NT2/D1 (cell line): Measurements from ENCODE around the gene RHOC.

Experiments
- DNase-seq: peaks from one replicate; pipeline ENCODE4 v3.0.0-alpha.2; 2011; ENCODE audit warnings: low read depth, low spot score
- H3K27me3 ChIP-seq: 2 replicates; pipeline ENCODE4 v1.6.0; 2011; ENCODE audit warnings: mild to moderate bottlenecking; ENCODE audit not compliant: insufficient read length, insufficient read depth
- H3K36me3 ChIP-seq: 2 replicates; pipeline ENCODE4 v1.6.1; 2011; ENCODE audit warnings: mild to moderate bottlenecking, low read length, mixed read lengths; ENCODE audit not compliant: insufficient read depth, insufficient read length
- H3K4me1 ChIP-seq: 2 replicates; pipeline ENCODE4 v1.5.1; 2011; ENCODE audit not compliant: insufficient read depth, insufficient read length
- H3K4me3 ChIP-seq: 2 replicates; pipeline ENCODE4 v1.5.1; 2011; ENCODE audit warnings: low read depth; ENCODE audit not compliant: insufficient read length
- H3K9ac ChIP-seq: 2 replicates; pipeline ENCODE4 v1.6.0; 2011; ENCODE audit warnings: low read depth; ENCODE audit not compliant: insufficient read length
- H3K9me3 ChIP-seq: 2 replicates; pipeline ENCODE4 v1.5.1; 2011; ENCODE audit warnings: mild to moderate bottlenecking, low read length; ENCODE audit not compliant: insufficient read depth
- SUZ12 ChIP-seq: IDR thresholded peaks from 2 replicates; pipeline ENCODE4 v1.6.1; 2011; ENCODE audit not compliant: insufficient read length, insufficient read depth; ENCODE audit errors: extremely low read depth
- YY1 ChIP-seq: IDR thresholded peaks from 2 replicates; pipeline ENCODE4 v1.6.1; 2011; ENCODE audit not compliant: insufficient read length, insufficient read depth
- ZNF274 ChIP-seq: IDR thresholded peaks from 2 replicates; pipeline ENCODE4 v1.6.1; 2011; ENCODE audit warnings: mild to moderate bottlenecking, low read depth, low read length

RHOC gene

DNA sequence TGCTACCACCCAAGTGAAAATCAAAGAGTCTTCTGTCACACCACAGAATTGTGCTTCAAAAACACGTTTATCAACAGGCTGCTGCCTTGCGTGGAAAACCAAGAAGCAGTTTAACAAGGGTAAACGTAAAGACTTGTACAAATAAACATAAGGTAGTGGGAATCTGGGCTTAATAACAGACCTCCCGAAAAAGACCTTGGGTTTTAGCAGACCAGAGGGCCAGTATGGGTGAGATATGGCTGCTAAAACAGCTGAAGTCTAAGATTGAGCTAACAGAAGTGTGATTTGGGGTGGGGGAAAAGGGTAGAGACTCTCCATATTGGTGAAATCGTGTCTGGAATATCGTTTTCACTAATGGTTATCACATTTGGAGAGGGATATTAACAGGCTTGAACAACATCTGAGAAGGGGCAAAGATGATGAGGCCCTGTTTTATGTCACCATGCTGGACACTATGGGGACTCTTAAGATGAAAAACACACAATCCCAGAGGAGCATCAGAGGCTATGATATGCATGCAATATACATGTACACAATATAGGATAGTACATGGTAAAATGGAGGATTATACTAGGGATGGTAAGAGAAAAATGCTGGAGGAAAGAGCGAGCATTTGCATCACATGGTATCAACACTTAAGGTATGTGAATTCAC lies 31.1 kb downstream of the RHOC start:
- Histone ChIP-seq H3K36me3 (peaks cover 15% of the 10 kb centered on the region), H3K27me3 (peaks cover 7% of the 10 kb centered on the region), H3K9ac (peak overlapping the region; percentile 91), H3K4me1 (no peaks in the 10 kb centered on the region), H3K9me3 (no peaks in the 10 kb centered on the region), H3K4me3 (peak overlapping the region; percentile 77)
- DNase-seq: no peak
- no peak for TF ChIP-seq SUZ12
- no peak for TF ChIP-seq YY1
- no peak for TF ChIP-seq ZNF274

DNA sequence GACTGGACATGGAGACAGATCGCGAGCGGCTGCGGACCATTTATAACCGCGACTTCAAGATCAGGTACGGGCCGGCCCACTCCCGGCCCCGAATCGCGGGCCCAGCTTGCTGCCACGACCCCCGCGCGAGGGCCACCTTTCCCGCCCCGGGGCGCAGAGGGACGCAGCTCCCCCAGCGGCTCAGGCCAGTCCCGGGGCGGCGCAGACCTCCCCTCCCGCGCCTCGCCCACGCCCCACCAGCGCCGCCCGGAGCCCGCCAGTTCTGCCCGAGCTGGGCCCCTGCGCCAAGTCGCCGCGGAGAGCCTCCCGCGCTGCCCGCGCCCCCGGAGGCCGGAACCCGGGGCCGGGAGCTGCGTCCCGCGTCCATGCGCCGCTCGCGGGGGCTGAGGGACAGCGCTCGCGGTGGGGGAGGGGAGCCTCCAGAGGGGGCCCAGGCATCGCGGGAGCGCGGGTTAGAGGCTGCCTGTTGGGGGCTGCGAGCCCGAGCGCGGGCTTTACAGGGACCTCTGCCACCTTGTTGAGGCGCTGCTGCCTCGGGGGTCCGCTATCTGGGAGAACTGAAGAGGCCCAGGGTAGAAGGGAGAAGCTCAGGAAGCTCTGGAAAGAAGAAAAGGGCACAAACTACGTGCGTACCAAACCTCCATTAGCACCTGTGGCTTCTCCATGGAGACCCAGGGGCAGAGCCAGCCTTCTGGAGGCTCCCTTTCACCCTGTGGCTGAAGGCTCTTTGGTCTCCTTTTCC lies 31.8 kb downstream of the RHOC start:
- TF ChIP-seq SUZ12: no peak
- no peak for TF ChIP-seq YY1
- peak overlapping the region; percentile 77 for H3K4me3 ChIP-seq
- H3K36me3 ChIP-seq: peaks cover 21% of the 10 kb centered on the region
- H3K4me1 ChIP-seq: no peaks in the 10 kb centered on the region
- no peak for DNase-seq
- no peaks in the 10 kb centered on the region for H3K9me3 ChIP-seq
- H3K27me3 ChIP-seq: peaks cover 7% of the 10 kb centered on the region
- H3K9ac ChIP-seq: peak overlapping the region; percentile 91

DNA sequence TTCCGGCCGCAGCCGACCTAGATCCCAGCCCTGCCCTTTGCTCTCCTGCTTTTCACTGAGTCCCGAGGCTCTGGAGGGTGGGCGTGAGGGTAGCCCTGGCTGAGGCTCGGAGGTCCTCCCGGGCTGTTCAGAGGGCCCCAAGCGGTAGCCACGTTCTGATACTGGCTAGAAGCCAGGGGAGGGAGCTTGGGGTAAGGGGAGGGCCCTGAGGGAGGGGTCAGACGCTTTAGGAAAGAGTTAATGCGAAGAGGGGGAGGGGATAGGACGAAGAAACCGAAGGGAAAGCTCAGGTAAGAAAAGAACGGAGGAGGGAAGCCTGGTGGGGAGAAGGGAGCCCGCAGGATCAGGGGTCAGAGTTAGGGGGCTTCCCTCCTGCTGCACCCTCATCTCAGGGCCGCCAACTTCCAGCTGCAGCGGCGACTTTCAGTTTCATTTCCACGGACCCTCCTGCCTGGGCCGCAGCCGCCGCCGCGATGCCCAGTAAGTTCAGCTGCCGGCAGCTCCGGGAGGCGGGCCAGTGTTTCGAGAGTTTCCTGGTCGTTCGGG lies 32.4 kb downstream of the RHOC start, which contains the start of gene MOV10:
MOV10 (plus strand) TSS at position 220 of the 546 bp plus-strand sequence; CDS start at position 474, 254 bp downstream.
- Histone ChIP-seq H3K9me3 (no peaks in the 10 kb centered on the region), H3K27me3 (peaks cover 7% of the 10 kb centered on the region), H3K36me3 (peaks cover 27% of the 10 kb centered on the region), H3K4me3 (peak within 1 kb of the TSS; percentile 77), H3K4me1 (no peaks in the 10 kb centered on the region), H3K9ac (peak within 1 kb of the TSS; percentile 91)
- TF ChIP-seq YY1: no peak
- TF ChIP-seq SUZ12: no peak
- TF ChIP-seq ZNF274: no peak
- DNase-seq: peak; percentile 68

DNA sequence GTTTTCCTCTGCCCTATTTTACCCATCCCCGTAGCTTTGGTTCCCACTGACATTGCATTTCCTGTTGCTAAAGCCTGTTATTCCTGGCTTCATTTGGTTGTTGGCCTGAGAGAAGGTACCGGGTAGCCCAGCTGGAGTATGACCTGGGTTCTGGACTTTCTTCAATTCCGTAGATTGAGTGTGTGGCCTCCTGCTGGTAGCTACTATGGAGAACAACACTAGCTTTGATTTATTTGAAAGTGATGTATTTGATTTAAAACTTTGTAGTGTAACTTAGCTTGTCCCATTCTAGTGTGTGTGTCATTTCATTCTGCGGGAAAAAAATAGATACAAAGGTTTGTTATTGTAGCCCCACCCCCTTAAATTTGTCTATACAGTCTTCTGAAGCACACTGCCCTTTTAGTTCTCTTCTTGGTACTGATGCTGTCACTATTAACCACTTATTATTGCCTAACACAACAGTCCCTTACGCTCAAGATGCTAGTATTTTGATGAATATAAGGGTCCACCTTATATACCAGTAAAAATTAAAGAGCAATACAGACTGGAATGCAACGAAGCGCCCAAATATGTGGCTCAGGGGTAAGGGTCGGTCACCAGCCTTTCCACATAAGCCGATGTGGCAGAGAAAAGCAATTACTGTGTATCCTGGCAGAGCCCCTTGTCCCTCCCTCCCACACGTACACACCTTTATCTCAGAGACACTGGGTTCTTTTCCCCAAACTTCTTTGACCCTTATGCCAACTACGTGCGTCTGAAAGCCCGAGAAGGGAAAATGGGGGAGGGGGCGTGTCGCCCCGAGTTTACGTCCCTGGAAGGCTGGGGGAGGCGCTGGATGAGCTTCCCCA lies 33.1 kb downstream of the RHOC start:
- H3K9me3 ChIP-seq: no peaks in the 10 kb centered on the region
- H3K4me1 ChIP-seq: no peaks in the 10 kb centered on the region
- no peak for DNase-seq
- TF ChIP-seq YY1 (no peak), SUZ12 (no peak), ZNF274 (no peak)
- H3K9ac ChIP-seq: peak overlapping the region; percentile 91
- peaks cover 7% of the 10 kb centered on the region for H3K27me3 ChIP-seq
- H3K4me3 ChIP-seq: peak overlapping the region; percentile 77
- H3K36me3 ChIP-seq: peaks cover 34% of the 10 kb centered on the region

DNA sequence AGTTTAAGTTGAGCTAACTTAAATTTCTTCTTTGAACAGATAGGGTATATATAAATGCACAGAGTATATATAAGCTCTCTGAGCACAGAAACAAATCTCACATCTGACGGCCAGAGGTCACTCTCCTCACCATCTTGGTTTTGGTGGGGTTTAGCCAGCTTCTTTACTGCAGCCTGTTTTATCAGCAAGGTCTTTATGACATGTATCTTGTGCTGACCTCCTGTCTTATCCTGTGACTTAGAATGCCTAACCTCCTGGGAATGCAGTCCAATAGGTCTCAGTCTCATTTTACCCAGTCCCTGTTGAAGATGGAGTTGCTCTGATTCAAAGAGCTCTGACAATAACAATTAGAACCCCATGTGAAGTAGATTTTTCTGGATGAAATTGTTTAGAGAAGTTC lies 34.1 kb downstream of the RHOC start:
- Histone ChIP-seq H3K9ac (no peak overlapping the region), H3K4me1 (no peaks in the 10 kb centered on the region)

DNA sequence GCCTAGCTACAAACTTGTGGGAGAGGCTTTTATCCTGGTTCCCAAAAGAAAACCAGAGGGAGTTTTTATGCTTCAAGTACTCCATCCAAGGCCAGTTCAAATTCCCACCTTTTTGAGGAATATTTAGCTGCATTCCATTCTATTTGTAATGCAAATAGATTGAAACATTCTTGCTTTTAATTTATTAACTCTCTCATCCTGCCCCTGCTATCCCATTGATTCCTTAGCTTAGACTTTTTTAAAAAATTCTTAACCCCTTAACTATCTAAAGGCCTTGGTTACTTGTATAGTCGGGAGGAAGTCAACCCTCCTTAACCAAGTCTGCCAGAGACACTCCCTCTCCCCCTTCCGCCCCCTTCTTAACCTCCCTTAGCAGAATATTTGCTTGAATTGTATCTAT lies 34.9 kb downstream of the RHOC start:
- H3K9me3 ChIP-seq: no peaks in the 10 kb centered on the region
- H3K4me1 ChIP-seq: no peaks in the 10 kb centered on the region
- peaks cover 48% of the 10 kb centered on the region for H3K36me3 ChIP-seq
- peak; percentile 25 for DNase-seq
- peaks cover 7% of the 10 kb centered on the region for H3K27me3 ChIP-seq
- no peak overlapping the region for H3K9ac ChIP-seq
- no peak overlapping the region for H3K4me3 ChIP-seq
- TF ChIP-seq ZNF274: no peak
- no peak for TF ChIP-seq SUZ12
- no peak for TF ChIP-seq YY1

More for the DNA sequence above, 34.1 kb downstream of the RHOC start:
- TF ChIP-seq SUZ12 (no peak), ZNF274 (no peak), YY1 (no peak)
- no peak for DNase-seq
- Histone ChIP-seq H3K4me3 (no peak overlapping the region), H3K36me3 (peaks cover 41% of the 10 kb centered on the region), H3K27me3 (peaks cover 7% of the 10 kb centered on the region), H3K9me3 (no peaks in the 10 kb centered on the region)

DNA sequence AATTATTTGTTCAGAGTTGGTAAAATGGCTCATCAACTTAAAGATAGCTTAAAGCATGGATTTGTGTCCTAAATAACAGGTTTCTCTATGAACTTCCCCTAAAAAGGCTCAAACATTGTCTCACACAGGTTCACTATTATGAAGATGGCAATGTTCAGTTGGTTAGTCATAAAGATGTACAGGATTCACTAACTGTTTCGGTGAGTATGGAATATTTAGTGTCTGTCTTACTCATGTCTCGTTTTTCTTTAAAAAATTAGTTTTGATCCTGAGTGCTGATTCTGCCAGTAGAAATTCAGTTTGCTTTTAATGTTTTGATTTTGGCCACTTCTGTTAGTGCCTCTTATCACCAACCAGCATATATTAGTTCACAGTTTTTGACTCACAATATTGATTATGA lies 40.0 kb downstream of the RHOC start:
- Histone ChIP-seq H3K27me3 (no peaks in the 10 kb centered on the region), H3K4me1 (no peaks in the 10 kb centered on the region), H3K36me3 (peaks cover 74% of the 10 kb centered on the region), H3K9ac (no peak overlapping the region), H3K4me3 (no peak overlapping the region), H3K9me3 (no peaks in the 10 kb centered on the region)
- DNase-seq: no peak
- no peak for TF ChIP-seq ZNF274
- no peak for TF ChIP-seq SUZ12
- TF ChIP-seq YY1: no peak
